Neural progenitor cell (in vitro differentiated cells): Measurements from ENCODE around the gene MAFF. TPM values are rescaled to one million over a fixed set of nuclear protein-coding genes. Genes with fewer than 3 reads are reported as not detected.

Source experiments
- DNase-seq: peaks from one replicate; pipeline ENCODE4 v3.0.0-alpha.2; 2016; ENCODE audit warnings: low spot score
- H2AFZ ChIP-seq: fragments of 200-600 bp; sonication (generic); replicated peaks from 2 replicates; pipeline ENCODE4 v1.6.1; 2016; ENCODE audit warnings: antibody characterized with exemption
- H3F3A ChIP-seq: fragments of 200-600 bp; sonication (generic); 2 replicates; pipeline ENCODE4 v1.6.1; 2016; ENCODE audit warnings: antibody characterized with exemption, low read depth
- H3K27ac ChIP-seq: fragments of 200-600 bp; sonication (generic); 2 replicates; pipeline ENCODE4 v1.5.1; 2016; ENCODE audit warnings: mild to moderate bottlenecking
- H3K27me3 ChIP-seq: fragments of 200-600 bp; sonication (generic); 2 replicates; pipeline ENCODE4 v1.6.1; 2016; ENCODE audit warnings: mild to moderate bottlenecking, moderate library complexity
- H3K36me3 ChIP-seq: fragments of 200-600 bp; sonication (generic); 2 replicates; pipeline ENCODE4 v1.5.1; 2016
- H3K4me1 ChIP-seq: fragments of 200-600 bp; sonication (generic); 2 replicates; pipeline ENCODE4 v1.6.1; 2016; ENCODE audit warnings: mixed run types
- H3K4me2 ChIP-seq: fragments of 200-600 bp; sonication (generic); 2 replicates; pipeline ENCODE4 v1.6.1; 2016
- H3K4me3 ChIP-seq: fragments of 200-600 bp; sonication (generic); 2 replicates; pipeline ENCODE4 v1.5.1; 2016
- H3K79me2 ChIP-seq: fragments of 200-600 bp; sonication (generic); 2 replicates; pipeline ENCODE4 v1.6.1; 2016; ENCODE audit warnings: low read depth
- H3K9ac ChIP-seq: fragments of 200-600 bp; sonication (generic); 2 replicates; pipeline ENCODE4 v1.6.1; 2016
- H3K9me3 ChIP-seq: fragments of 200-600 bp; sonication (generic); 2 replicates; pipeline ENCODE4 v1.5.1; 2016; ENCODE audit warnings: low read depth
- H4K20me1 ChIP-seq: fragments of 200-600 bp; sonication (generic); 2 replicates; pipeline ENCODE4 v1.6.1; 2016; ENCODE audit warnings: low read depth
- H3K27ac Mint-ChIP-seq: 3 replicates; pipeline ENCODE4 v1.8.0; 2021; ENCODE audit warnings: mixed read lengths
- H3K27me3 Mint-ChIP-seq: 2 replicates; pipeline ENCODE4 v1.8.0; 2022; ENCODE audit warnings: low read depth, mild to moderate bottlenecking, inconsistent platforms, moderate library complexity, mixed read lengths; ENCODE audit not compliant: insufficient read depth
- H3K36me3 Mint-ChIP-seq: 3 replicates; pipeline ENCODE4 v1.8.0; 2021; ENCODE audit warnings: mixed read lengths
- H3K4me1 Mint-ChIP-seq: 3 replicates; pipeline ENCODE4 v1.8.0; 2021; ENCODE audit warnings: mixed read lengths
- H3K4me3 Mint-ChIP-seq: 3 replicates; pipeline ENCODE4 v1.8.0; 2021; ENCODE audit warnings: mild to moderate bottlenecking, moderate library complexity, mixed read lengths
- H3K9me3 Mint-ChIP-seq: 3 replicates; pipeline ENCODE4 v1.8.0; 2020; ENCODE audit warnings: mixed read lengths
- EZH2 ChIP-seq: fragments of 200-600 bp; sonication (generic); IDR thresholded peaks from 2 replicates; pipeline ENCODE4 v1.6.1; 2017; ENCODE audit warnings: antibody characterized with exemption, mild to moderate bottlenecking, moderate library complexity
- EZH2phosphoT487 ChIP-seq: fragments of 200-600 bp; sonication (generic); IDR thresholded peaks from 2 replicates; pipeline ENCODE4 v1.6.1; 2017; ENCODE audit warnings: antibody characterized with exemption
- total RNA-seq: library from RNA; depleted of rRNA; stranded (reverse); fragments of >200 nt; gene quantifications from 2 replicates; pipeline ENCODE4 v1.2.3, GENCODE V29; 2015; ENCODE audit warnings: low replicate concordance
- TF ChIP-seq, protein P1 (sequence below): fragments of 200-600 bp; sonication (generic); IDR thresholded peaks from 2 replicates; pipeline ENCODE4 v1.5.1; 2017; ENCODE audit warnings: antibody characterized with exemption, mild to moderate bottlenecking

Gene MAFF
- total RNA-seq, 1 donor from 2014 or later = 0.90 TPM

DNA sequence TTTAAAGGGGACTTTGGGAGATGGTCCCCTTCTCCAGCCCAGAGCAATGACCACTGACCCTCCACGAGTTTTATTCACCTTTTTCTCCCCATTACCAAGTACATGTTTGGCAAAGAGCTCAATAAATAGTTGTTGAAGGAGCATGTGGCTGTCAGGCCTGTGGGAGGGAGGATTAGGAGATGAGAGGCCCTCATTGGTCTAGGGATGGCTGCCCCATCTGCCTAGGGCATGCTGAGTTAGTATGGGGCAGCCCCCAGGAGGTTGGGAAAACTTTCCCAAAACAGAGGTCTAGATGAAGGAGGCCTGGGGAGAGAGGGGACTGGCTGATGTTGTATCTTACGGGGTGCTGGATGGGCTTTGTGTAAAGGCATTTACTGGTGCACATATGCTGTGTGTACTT lies 10.6 kb downstream of the MAFF start:
- DNase-seq = no peak
- Mint-ChIP-seq H3K9me3 (no peaks in the 10 kb centered on the region), H3K27ac (no peak overlapping the region), H3K27me3 (peaks cover 16% of the 10 kb centered on the region), H3K4me1 (peaks cover 15% of the 10 kb centered on the region), H3K4me3 (no peak overlapping the region), H3K36me3 (peaks cover 11% of the 10 kb centered on the region)
- Histone ChIP-seq H3K27me3 (peaks cover 25% of the 10 kb centered on the region), H3K4me1 (no peaks in the 10 kb centered on the region), H3F3A (no peaks in the 10 kb centered on the region), H3K36me3 (no peaks in the 10 kb centered on the region), H3K27ac (no peak overlapping the region), H3K4me3 (no peak overlapping the region), H3K4me2 (no peak overlapping the region), H3K79me2 (no peaks in the 10 kb centered on the region), H2AFZ (no peak overlapping the region), H4K20me1 (peaks cover 17% of the 10 kb centered on the region), H3K9ac (no peak overlapping the region), H3K9me3 (no peaks in the 10 kb centered on the region)
- TF ChIP-seq EZH2 = no peak

DNA sequence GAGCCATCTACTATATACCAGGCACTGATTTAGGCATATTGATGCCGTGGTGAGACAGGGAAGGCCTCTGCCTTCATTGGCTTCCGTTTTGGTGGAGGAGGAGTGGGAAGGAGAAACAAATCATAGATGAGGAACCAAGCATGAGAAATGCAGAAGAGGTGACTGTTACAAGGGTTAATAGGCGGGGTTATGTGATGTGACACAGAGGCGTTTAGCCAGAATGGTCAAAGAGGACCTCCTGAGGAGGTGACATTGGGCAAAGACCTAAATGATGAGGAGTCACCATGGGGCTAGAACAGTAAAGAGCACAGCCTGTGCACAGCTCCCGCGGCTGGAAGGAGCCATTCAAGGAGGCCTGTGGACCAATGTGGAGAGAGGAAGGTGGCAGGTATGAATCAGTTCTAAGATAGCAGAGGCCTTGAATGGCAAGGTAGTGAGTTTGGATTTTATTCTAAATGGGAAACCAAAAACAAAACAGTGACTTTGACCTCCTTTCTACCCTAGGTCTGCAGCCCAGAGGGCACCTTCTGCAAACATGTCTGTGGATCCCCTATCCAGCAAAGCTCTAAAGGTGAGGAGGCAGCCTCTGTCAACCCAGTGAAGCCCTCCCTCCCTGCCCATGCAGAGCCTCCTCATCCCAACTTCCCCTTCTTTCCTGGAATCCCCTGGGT lies 11.7 kb downstream of the MAFF start:
- TF ChIP-seq, protein P1, sequence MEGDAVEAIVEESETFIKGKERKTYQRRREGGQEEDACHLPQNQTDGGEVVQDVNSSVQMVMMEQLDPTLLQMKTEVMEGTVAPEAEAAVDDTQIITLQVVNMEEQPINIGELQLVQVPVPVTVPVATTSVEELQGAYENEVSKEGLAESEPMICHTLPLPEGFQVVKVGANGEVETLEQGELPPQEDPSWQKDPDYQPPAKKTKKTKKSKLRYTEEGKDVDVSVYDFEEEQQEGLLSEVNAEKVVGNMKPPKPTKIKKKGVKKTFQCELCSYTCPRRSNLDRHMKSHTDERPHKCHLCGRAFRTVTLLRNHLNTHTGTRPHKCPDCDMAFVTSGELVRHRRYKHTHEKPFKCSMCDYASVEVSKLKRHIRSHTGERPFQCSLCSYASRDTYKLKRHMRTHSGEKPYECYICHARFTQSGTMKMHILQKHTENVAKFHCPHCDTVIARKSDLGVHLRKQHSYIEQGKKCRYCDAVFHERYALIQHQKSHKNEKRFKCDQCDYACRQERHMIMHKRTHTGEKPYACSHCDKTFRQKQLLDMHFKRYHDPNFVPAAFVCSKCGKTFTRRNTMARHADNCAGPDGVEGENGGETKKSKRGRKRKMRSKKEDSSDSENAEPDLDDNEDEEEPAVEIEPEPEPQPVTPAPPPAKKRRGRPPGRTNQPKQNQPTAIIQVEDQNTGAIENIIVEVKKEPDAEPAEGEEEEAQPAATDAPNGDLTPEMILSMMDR = no peak
- H3K4me1 ChIP-seq = no peaks in the 10 kb centered on the region
- no peaks in the 10 kb centered on the region for H3K9me3 Mint-ChIP-seq
- H3K9ac ChIP-seq = no peak overlapping the region
- peaks cover 25% of the 10 kb centered on the region for H3K27me3 ChIP-seq
- no peak overlapping the region for H3K27ac ChIP-seq
- no peaks in the 10 kb centered on the region for H3F3A ChIP-seq
- DNase-seq = no peak
- H3K27me3 Mint-ChIP-seq = peaks cover 16% of the 10 kb centered on the region
- H3K36me3 ChIP-seq = no peaks in the 10 kb centered on the region
- H3K9me3 ChIP-seq = no peaks in the 10 kb centered on the region
- H4K20me1 ChIP-seq = peaks cover 17% of the 10 kb centered on the region
- no peak overlapping the region for H2AFZ ChIP-seq
- H3K4me1 Mint-ChIP-seq = peaks cover 22% of the 10 kb centered on the region
- H3K27ac Mint-ChIP-seq = no peak overlapping the region
- peaks cover 12% of the 10 kb centered on the region for H3K36me3 Mint-ChIP-seq
- no peak overlapping the region for H3K4me2 ChIP-seq
- peak overlapping the region; percentile 41 for H3K4me3 Mint-ChIP-seq
- no peak overlapping the region for H3K4me3 ChIP-seq
- H3K79me2 ChIP-seq = no peaks in the 10 kb centered on the region

DNA sequence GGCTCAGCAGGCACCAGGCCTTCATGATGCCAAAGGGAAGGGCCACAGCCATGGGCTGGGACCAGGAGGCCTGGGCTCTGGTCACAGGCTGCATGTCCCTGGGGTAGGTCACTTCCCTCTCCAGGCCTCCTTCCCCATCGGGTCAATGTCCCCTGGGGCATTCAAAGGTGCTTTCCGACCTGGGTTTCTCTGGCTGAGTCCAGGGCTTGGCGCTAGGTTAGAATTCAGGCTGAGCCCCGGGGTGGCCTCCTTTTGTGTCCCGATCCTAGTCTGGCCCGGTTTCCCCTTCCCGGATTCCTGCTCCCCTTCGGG lies 12.2 kb downstream of the MAFF start:
- peaks cover 12% of the 10 kb centered on the region for H3K36me3 Mint-ChIP-seq
- Histone ChIP-seq H3K9ac (no peak overlapping the region), H3K27me3 (peaks cover 25% of the 10 kb centered on the region), H3F3A (no peaks in the 10 kb centered on the region), H3K27ac (no peak overlapping the region), H4K20me1 (peaks cover 17% of the 10 kb centered on the region), H2AFZ (no peak overlapping the region), H3K79me2 (no peaks in the 10 kb centered on the region), H3K9me3 (no peaks in the 10 kb centered on the region), H3K4me3 (peak overlapping the region; percentile 29), H3K4me1 (peaks cover 4% of the 10 kb centered on the region), H3K4me2 (peak overlapping the region; percentile 68), H3K36me3 (no peaks in the 10 kb centered on the region)
- no peak for TF ChIP-seq EZH2
- no peak for TF ChIP-seq EZH2phosphoT487
- TF ChIP-seq, protein P1 = no peak
- H3K4me1 Mint-ChIP-seq = peaks cover 24% of the 10 kb centered on the region
- no peaks in the 10 kb centered on the region for H3K9me3 Mint-ChIP-seq
- no peak for DNase-seq
- H3K27ac Mint-ChIP-seq = no peak overlapping the region
- H3K27me3 Mint-ChIP-seq = peaks cover 16% of the 10 kb centered on the region
- H3K4me3 Mint-ChIP-seq = peak overlapping the region; percentile 43

DNA sequence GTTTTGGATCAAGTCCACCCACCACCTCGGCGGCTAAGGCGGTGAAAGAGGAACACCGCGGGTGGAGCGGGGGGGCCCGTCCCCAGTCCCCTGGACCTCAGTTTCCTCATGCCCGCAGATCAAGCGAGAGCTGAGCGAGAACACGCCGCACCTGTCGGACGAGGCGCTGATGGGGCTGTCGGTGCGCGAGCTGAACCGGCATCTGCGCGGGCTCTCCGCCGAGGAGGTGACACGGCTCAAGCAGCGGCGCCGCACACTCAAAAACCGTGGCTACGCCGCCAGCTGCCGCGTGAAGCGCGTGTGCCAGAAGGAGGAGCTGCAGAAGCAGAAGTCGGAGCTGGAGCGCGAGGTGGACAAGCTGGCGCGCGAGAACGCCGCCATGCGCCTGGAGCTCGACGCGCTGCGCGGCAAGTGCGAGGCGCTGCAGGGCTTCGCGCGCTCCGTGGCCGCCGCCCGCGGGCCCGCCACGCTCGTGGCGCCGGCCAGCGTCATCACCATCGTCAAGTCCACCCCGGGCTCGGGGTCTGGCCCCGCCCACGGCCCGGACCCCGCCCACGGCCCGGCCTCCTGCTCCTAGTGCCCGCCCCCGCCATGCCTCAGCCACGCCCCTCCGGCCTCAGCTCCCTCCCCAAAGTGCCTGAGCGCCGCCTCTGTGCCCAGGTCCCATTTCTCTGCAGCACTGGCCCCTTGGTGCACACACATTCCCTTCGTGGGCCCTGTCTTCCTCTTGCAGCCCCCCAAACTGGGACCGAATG lies 12.7 kb downstream of the MAFF start:
- Histone ChIP-seq H3K79me2 (no peaks in the 10 kb centered on the region), H3K4me2 (peak overlapping the region; percentile 68), H2AFZ (no peak overlapping the region), H3K4me3 (peak overlapping the region; percentile 29), H3K27ac (no peak overlapping the region), H3K36me3 (no peaks in the 10 kb centered on the region), H4K20me1 (peaks cover 17% of the 10 kb centered on the region), H3K9me3 (no peaks in the 10 kb centered on the region), H3K4me1 (peaks cover 4% of the 10 kb centered on the region), H3K27me3 (peaks cover 25% of the 10 kb centered on the region), H3K9ac (no peak overlapping the region), H3F3A (no peaks in the 10 kb centered on the region)
- Mint-ChIP-seq H3K4me3 (peak overlapping the region; percentile 75), H3K27me3 (peaks cover 19% of the 10 kb centered on the region), H3K9me3 (no peaks in the 10 kb centered on the region), H3K4me1 (peaks cover 30% of the 10 kb centered on the region), H3K36me3 (peaks cover 12% of the 10 kb centered on the region), H3K27ac (no peak overlapping the region)
- TF ChIP-seq, protein P1 = peak; percentile 27
- TF ChIP-seq EZH2 = peak; percentile 62
- TF ChIP-seq EZH2phosphoT487 = peak; percentile 64
- peak; percentile 88 for DNase-seq
